ENCODE data around the gene TUBG1.
"Not testable (repeated sequence)": the region's sequence is repeated elsewhere in the genome, so short reads cannot be mapped to it uniquely, and the experiment has no call there.

TUBG1 gene

GRCh38 chr17:42627032-42627764 is 17.7 kb downstream of the TUBG1 start:
- not testable (repeated sequence) for DNase-seq

DNA sequence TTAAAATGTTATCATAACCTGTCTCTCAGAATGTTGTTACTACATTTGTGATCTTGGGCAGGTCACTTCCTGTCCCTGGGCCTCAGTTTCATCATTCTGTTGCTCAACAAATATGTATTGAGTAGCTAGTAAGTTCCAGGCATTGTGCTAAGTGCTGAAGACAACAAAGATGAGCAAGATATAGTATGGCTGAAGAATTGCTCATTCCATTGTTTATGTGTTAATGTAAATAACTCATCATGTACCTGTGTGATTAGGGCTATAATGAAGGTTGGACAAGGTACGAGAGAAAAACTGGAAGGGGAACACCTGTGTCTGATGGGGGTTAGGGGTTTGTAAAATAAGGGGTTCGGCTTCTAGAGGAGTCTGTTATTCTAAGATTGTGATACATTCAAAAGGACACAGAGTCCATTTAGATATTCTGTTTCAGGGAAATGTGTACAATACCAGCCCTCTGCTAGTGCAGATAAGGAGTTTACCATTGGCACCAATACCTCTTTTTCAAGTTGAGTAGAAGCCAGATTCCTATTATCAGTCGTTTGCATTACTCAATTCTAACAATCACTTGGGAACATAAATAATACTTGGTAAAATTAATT is 20.0 kb downstream of the TUBG1 start:
- DNase-seq = no peak

GRCh38 chr17:42632949-42633444 is 23.5 kb downstream of the TUBG1 start:
- DNase-seq = no peak

DNA sequence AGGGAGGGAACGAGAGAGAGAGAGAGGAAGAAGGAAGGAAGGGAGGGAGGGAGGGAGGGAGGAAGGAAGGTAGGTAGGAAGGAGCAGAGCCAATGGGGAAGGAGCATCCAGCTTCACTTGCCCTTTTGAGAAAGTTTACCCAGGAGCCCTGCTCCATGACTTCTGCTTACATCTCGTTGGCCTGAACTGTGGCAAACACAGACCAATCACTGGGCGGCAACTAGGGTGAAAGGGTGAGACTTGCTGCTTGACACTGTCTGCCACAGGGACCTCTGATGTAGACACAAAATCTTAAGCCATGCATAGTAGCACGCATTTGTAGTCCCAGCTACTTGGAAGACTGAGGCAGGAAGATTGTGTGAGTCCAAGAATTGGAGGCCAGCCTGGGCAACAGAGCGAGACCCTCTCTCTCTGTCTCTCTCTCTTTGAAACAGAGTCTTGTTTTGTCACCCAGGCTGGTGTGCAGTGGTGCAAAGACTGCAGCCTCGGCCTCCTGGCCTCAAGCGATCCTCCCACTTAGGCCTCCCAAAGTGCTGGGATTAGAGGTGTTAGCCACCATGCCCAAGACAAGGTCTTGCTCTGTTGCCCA is 30.1 kb downstream of the TUBG1 start:
- DNase-seq = no peak

GRCh38 chr17:42640121-42640520 is 30.6 kb downstream of the TUBG1 start:
- no peak for DNase-seq

DNA sequence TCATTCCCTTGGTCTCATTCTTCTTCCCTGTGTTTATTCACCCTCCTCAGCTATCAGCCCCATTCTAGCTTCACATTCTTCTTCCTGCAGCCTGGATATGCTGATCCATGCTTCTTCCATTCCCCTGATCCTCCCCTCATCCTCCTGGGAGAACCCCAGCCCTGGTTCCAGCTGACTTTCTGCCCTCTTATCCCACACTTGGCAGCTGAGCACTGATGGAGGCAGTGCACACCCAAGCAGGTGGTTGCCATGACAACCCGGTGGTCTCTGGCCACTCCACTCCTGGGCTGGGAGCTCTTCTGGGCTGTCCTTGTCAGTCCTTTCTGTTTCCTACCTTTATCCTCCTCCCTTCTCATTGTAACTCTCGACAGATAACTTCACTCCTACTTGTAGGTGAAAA is 32.9 kb downstream of the TUBG1 start:
- DNase-seq = no peak

- DNase-seq = no peak
Measured at GRCh38 chr17:42647778-42648177, 38.3 kb downstream of the TUBG1 start.

DNA sequence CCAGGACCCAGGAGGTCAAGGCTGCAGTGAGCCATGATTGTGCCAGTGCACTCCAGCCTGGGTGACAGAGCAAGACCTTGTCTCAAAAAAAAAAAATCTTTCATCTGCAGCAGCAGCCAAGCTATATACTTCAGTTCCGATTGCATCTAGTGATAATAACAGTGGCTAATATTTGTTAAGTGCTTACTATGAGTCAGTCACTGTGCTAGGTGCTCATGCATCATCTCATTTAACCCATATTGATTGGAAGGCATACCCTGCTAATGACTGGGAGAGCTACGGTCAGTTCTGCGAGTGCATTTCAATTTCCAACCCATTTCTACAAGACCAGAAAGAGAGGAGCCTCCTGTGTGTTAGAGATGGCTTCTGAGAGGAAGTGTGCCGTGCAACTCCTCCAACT is 41.9 kb downstream of the TUBG1 start:
- no peak for DNase-seq

GRCh38 chr17:42653179-42654124 is 44.0 kb downstream of the TUBG1 start:
- DNase-seq = no peak

- no peak for DNase-seq
Measured at GRCh38 chr17:42655528-42655927, 46.0 kb downstream of the TUBG1 start.

DNA sequence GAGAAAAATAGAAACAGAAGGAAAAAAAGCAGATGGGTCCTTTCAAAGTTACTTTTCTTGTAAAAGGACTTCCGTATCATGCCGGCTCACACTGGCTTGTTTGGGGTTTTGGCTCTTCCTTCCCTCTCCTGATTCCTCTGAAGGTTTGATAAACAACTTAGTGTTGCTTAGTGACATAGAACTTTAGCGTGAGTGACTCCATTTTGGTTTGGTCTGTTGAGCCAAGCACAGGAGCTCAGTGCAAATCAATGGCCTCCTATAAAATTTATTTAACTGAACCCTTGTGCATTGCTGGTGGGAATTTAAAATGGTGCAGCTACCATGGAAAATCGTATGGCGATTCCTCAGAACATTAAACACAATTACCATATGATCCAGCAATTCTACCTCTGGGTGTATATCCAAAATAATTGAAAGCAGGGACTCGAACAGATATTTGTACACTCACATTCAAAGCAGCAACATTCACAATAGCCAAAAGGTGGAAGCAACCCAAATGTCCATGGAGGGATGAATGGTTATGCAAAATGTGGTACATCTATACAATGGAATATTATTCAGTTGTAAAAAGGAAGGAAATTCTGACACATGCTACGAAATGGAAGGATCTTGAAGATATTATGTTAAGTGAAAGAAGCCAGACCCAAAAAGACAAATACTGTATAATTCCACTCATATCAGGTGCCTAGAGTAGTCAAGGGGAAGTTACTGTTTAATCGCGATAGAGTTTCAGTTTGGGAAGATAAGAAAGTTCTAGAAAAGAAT is 48.5 kb downstream of the TUBG1 start:
- DNase-seq = no peak

DNA sequence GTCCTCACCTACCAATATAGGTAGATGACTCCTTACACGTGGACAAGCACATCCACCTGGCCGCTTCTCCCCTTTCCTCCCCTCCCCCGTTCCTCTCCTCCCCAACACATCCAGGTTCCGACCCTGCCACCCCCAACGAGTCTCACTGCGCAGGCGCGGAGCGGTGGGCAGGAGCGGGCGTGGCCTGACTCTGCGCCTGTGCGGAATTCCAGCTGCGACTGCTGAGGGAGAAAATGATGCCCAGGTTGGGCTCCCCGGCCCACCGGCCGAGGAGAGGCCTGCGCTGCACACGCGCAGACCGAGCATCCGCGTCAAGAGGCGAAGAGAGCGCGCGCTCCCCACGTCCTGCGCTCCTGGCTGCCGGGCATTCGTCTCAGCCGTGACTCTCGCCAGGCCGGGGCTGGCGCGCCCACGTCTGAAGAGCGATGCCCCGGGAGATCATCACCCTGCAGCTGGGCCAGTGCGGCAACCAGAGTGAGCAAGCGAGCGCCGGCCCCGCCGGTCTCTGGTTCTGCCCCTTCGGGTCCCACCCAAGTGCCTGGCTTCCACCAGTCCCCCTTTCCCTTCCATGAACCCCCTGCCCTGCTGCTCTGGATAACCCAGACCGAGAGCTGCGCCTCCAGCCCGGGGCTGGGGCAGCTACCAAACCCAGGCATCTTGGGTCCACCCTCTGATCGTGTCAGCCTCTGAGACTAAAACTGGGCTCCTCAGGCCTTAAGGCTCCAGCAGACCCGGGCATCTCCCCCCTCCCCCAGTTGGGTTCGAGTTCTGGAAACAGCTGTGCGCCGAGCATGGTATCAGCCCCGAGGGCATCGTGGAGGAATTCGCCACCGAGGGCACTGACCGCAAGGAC is 49.8 kb downstream of the TUBG1 start, which contains the start of gene TUBG2:
Gene TUBG2, plus strand, starts transcription at position 206 of the 853 bp plus-strand sequence. Its CDS starts 220 bp downstream, at position 426.
- DNase-seq = peak; percentile 56

DNA sequence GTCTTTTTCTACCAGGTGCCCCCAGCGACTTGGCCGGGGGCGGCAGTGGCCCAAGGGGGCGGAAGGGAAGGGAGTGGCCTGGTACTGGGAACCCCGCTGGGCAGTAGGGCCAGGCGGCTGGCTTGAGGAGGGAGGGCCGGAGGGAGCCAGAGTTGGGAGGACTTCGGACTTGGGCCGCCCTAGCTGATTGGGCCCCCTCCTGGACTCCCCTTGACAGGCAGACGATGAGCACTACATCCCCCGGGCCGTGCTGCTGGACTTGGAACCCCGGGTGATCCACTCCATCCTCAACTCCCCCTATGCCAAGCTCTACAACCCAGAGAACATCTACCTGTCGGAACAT is 50.4 kb downstream of the TUBG1 start:
- not testable (repeated sequence) for DNase-seq

DNA sequence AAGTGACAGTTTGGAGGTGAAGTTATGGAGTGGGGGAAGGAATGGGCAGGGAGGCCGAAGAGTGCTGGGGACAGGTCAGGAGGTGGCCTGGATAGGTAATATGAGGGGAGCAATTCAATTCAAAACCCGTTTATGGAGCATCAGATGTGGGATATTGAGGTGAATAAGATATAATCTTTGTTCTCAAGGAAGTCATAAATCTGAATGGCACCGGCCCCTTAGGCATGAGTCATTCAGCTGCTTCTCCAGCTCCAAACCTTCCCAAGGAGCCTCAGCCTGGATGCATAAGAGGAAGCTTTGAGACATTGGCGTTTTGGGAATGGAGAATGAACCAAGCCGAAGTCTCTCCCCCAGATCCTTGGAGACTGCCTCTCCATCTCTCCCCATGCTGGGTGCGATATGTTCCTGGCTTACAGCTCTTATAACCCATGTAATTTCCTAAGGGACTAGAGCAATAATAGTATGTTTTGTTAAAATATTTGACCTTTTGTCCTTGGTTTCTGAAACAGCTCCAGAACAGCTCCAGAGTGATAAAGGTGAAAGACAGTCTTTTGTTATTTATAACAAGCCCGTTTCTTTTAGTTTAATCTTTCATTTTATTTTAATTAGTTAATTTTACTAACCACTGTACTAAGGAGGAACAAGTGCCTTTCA is 51.3 kb downstream of the TUBG1 start:
- DNase-seq = no peak

Data from GOT3 (cell line).